Fibroblast of skin of back (primary cell): ENCODE measurements around the gene NKAIN2.
A peak's percentile ranks its signal among the peaks of the same experiment; 100 is the strongest.
"Not testable (repeated sequence)": the region's sequence is repeated elsewhere in the genome, so short reads cannot be mapped to it uniquely, and the experiment has no call there.

ENCODE experiments used
- DNase-seq: peaks from one replicate; pipeline ENCODE4 v3.0.0-alpha.2; 2013

Gene NKAIN2

GRCh38 chr6:124110514-124110913 lies 306.8 kb downstream of the NKAIN2 start:
- DNase-seq: no peak

GRCh38 chr6:124119596-124119995 lies 315.9 kb downstream of the NKAIN2 start:
- DNase-seq: no peak

- DNase-seq: peak; percentile 1
Observed at GRCh38 chr6:124123617-124124209, 320.0 kb downstream of the NKAIN2 start.

GRCh38 chr6:124131259-124131658 lies 327.6 kb downstream of the NKAIN2 start:
- DNase-seq: peak; percentile 68

- no peak for DNase-seq
Observed at GRCh38 chr6:124131779-124132178, 328.1 kb downstream of the NKAIN2 start.

GRCh38 chr6:124132256-124132655 lies 328.6 kb downstream of the NKAIN2 start:
- DNase-seq: no peak

- no peak for DNase-seq
Observed at GRCh38 chr6:124142852-124143251, 339.2 kb downstream of the NKAIN2 start.

GRCh38 chr6:124143435-124143834 lies 339.8 kb downstream of the NKAIN2 start:
- DNase-seq: no peak

GRCh38 chr6:124147621-124148020 lies 344.0 kb downstream of the NKAIN2 start:
- DNase-seq: no peak

- no peak for DNase-seq
Observed at GRCh38 chr6:124148236-124148957, 344.7 kb downstream of the NKAIN2 start.

- no peak for DNase-seq
Observed at GRCh38 chr6:124149646-124150045, 346.0 kb downstream of the NKAIN2 start.

- DNase-seq: no peak
Observed at GRCh38 chr6:124158024-124158423, 354.4 kb downstream of the NKAIN2 start.

- DNase-seq: no peak
Observed at GRCh38 chr6:124163676-124164075, 360.0 kb downstream of the NKAIN2 start.

- no peak for DNase-seq
Observed at GRCh38 chr6:124164343-124164742, 360.7 kb downstream of the NKAIN2 start.

- DNase-seq: not testable (repeated sequence)
Observed at GRCh38 chr6:124167249-124167648, 363.6 kb downstream of the NKAIN2 start.

GRCh38 chr6:124190256-124190655 lies 386.6 kb downstream of the NKAIN2 start:
- DNase-seq: no peak

- DNase-seq: no peak
Observed at GRCh38 chr6:124193132-124193531, 389.5 kb downstream of the NKAIN2 start.

GRCh38 chr6:124197148-124197547 lies 393.5 kb downstream of the NKAIN2 start:
- no peak for DNase-seq

GRCh38 chr6:124199286-124199685 lies 395.6 kb downstream of the NKAIN2 start:
- no peak for DNase-seq

- no peak for DNase-seq
Observed at GRCh38 chr6:124200661-124201060, 397.0 kb downstream of the NKAIN2 start.

- DNase-seq: peak; percentile 63
Observed at GRCh38 chr6:124203101-124203811, 399.6 kb downstream of the NKAIN2 start.

- no peak for DNase-seq
Observed at GRCh38 chr6:124203812-124204167, 400.1 kb downstream of the NKAIN2 start.

- DNase-seq: no peak
Observed at GRCh38 chr6:124205921-124206320, 402.3 kb downstream of the NKAIN2 start.
